HFFc6 (cell line): ENCODE measurements around the gene DISP2. TPM values are rescaled to one million over a fixed set of nuclear protein-coding genes. Genes with fewer than 3 reads are reported as not detected.

Experiments
- DNase-seq: peaks from one replicate; pipeline ENCODE4 v3.0.0-alpha.2; 2018
- H3K27ac Mint-ChIP-seq: 2 replicates; pipeline ENCODE4 v1.8.0; 2020; ENCODE audit warnings: mild to moderate bottlenecking, mixed read lengths
- H3K27me3 Mint-ChIP-seq: 2 replicates; pipeline ENCODE4 v1.8.0; 2021; ENCODE audit warnings: mild to moderate bottlenecking, moderate library complexity, mixed read lengths; ENCODE audit not compliant: insufficient read depth
- H3K36me3 Mint-ChIP-seq: 2 replicates; pipeline ENCODE4 v1.8.0; 2021; ENCODE audit warnings: low read depth, mixed read lengths
- H3K4me1 Mint-ChIP-seq: 2 replicates; pipeline ENCODE4 v1.8.0; 2020; ENCODE audit warnings: low read depth, mixed read lengths
- H3K4me3 Mint-ChIP-seq: 2 replicates; pipeline ENCODE4 v1.8.0; 2020; ENCODE audit warnings: mild to moderate bottlenecking, moderate library complexity, mixed read lengths
- H3K9me3 Mint-ChIP-seq: 2 replicates; pipeline ENCODE4 v1.8.0; 2020; ENCODE audit warnings: mild to moderate bottlenecking, mixed read lengths
- CTCF ChIP-seq: fragments of 200-600 bp; sonication (generic); IDR thresholded peaks from 2 replicates; pipeline ENCODE4 v1.5.0; 2021; ENCODE audit warnings: antibody characterized with exemption, mild to moderate bottlenecking
- total RNA-seq, 6 experiments: library from RNA; stranded (reverse); fragmentation: NEBNext Ultra II Directional; extraction: Animal tissue kit (Norgen Biotek cat#: 25700); gene quantifications; 2 replicates in 1 of 6; 3 replicates in 5 of 6; pipeline ENCODE4 v1.2.3, GENCODE V29; 2021

DISP2 gene
- total RNA-seq, 6 experiments from 2014 or later = 0.03 to 0.26 (median 0.21) TPM

GRCh38 chr15:40407330-40407990, 49.4 kb downstream of the DISP2 start:
- peaks cover 28% of the 10 kb centered on the region for H3K4me1 Mint-ChIP-seq
- peak overlapping the region; percentile 65 for H3K4me3 Mint-ChIP-seq
- TF ChIP-seq CTCF = no peak
- peaks cover 1% of the 10 kb centered on the region for H3K27me3 Mint-ChIP-seq
- H3K27ac Mint-ChIP-seq = no peak overlapping the region
- H3K36me3 Mint-ChIP-seq = peaks cover 21% of the 10 kb centered on the region
- no peak for DNase-seq
- H3K9me3 Mint-ChIP-seq = no peaks in the 10 kb centered on the region

- TF ChIP-seq CTCF = no peak
- H3K9me3 Mint-ChIP-seq = no peaks in the 10 kb centered on the region
- H3K4me1 Mint-ChIP-seq = peaks cover 28% of the 10 kb centered on the region
- peaks cover 28% of the 10 kb centered on the region for H3K36me3 Mint-ChIP-seq
- no peak overlapping the region for H3K27ac Mint-ChIP-seq
- no peaks in the 10 kb centered on the region; the same call in none of the 2 replicates for H3K27me3 Mint-ChIP-seq
- no peak overlapping the region for H3K4me3 Mint-ChIP-seq
- DNase-seq = no peak
Measured at GRCh38 chr15:40409366-40409765, 51.3 kb downstream of the DISP2 start.

GRCh38 chr15:40410476-40410875, 52.5 kb downstream of the DISP2 start:
- DNase-seq = no peak
- Mint-ChIP-seq H3K9me3 (no peaks in the 10 kb centered on the region), H3K36me3 (peaks cover 28% of the 10 kb centered on the region), H3K4me3 (no peak overlapping the region), H3K27me3 (no peaks in the 10 kb centered on the region; the same call in none of the 2 replicates), H3K27ac (no peak overlapping the region), H3K4me1 (peaks cover 18% of the 10 kb centered on the region)
- TF ChIP-seq CTCF = no peak

- Mint-ChIP-seq H3K4me3 (no peak overlapping the region), H3K27me3 (no peaks in the 10 kb centered on the region; the same call in 1 of the 2 replicates), H3K36me3 (peaks cover 20% of the 10 kb centered on the region; the same call in 1 of the 2 replicates), H3K9me3 (no peaks in the 10 kb centered on the region), H3K27ac (no peak overlapping the region), H3K4me1 (peaks cover 7% of the 10 kb centered on the region; the same call in 1 of the 2 replicates)
- DNase-seq = no peak
- no peak for TF ChIP-seq CTCF
Measured at GRCh38 chr15:40412095-40412759, 54.2 kb downstream of the DISP2 start.

- Mint-ChIP-seq H3K9me3 (no peaks in the 10 kb centered on the region), H3K27ac (no peak overlapping the region), H3K4me1 (no peaks in the 10 kb centered on the region), H3K27me3 (no peaks in the 10 kb centered on the region; the same call in 1 of the 2 replicates), H3K4me3 (no peak overlapping the region), H3K36me3 (peaks cover 23% of the 10 kb centered on the region; the same call in 1 of the 2 replicates)
- no peak for DNase-seq
- no peak for TF ChIP-seq CTCF
Measured at GRCh38 chr15:40413036-40413435, 55.0 kb downstream of the DISP2 start.
